ENCODE data around the gene PRR19. TPM values are rescaled to one million over a fixed set of nuclear protein-coding genes. Genes with fewer than 3 reads are reported as not detected.
A peak's percentile ranks its signal among the peaks of the same experiment; 100 is the strongest.

Gene PRR19
- polyA plus RNA-seq, 3 donors = 0.35 to 0.51 (median 0.38) TPM

DNA sequence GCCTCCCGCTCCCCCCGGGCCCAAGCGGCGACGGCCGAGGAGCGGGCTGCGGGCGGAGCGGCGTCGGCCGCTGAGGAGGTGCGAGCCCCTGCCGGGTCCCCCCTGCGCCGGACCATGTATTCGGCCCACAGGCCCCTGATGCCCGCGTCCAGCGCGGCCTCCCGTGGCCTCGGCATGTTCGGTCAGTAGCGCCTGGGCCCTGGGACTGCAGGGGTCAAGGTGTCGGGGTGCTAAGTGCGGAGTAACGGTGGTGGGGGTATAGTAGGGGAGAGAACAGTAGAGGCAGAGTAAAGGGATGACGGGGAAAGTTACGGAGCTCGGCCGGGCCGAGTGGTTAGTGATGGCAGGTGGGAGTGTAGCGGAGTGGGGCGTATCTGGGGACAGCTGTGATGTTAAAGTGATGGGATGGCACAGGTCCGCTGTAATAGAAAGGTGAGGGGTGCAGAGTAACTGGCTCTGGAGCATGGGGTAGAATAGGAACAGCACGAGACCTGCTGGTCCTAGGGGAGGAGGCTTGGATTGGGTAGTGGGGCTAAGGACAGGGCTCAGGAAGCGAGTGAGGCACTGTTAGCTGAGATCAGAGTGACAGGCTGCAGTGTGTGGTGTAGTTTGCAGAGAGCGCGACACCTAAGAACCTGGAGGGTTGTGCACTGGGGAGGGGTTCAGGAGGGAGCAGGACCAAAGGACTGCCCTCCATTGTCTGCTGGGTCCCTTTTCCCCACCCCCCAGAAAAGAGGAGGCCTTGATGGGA, 17.2 kb upstream of the PRR19 start:
- peak overlapping the region; percentile 72 for H3K9ac ChIP-seq (ENCODE audit: insufficient read depth, low read length, poor library complexity, severe bottlenecking)
- intact Hi-C loops (cut with micrococcal nuclease) = loop anchor here (5.0 to 10.0 kb wide), 6 partner anchors 32 to 152 kb away; partner anchors contain the start of genes GSK3A (in 2 of the 2) and POU2F2 (in 2 of the 2)
- peak overlapping the region; percentile 74 to 79 for H3K27ac ChIP-seq (ENCODE audit: low read depth in 1 of 2, low read length in 2 of 2)
- TF ChIP-seq, protein P1, sequence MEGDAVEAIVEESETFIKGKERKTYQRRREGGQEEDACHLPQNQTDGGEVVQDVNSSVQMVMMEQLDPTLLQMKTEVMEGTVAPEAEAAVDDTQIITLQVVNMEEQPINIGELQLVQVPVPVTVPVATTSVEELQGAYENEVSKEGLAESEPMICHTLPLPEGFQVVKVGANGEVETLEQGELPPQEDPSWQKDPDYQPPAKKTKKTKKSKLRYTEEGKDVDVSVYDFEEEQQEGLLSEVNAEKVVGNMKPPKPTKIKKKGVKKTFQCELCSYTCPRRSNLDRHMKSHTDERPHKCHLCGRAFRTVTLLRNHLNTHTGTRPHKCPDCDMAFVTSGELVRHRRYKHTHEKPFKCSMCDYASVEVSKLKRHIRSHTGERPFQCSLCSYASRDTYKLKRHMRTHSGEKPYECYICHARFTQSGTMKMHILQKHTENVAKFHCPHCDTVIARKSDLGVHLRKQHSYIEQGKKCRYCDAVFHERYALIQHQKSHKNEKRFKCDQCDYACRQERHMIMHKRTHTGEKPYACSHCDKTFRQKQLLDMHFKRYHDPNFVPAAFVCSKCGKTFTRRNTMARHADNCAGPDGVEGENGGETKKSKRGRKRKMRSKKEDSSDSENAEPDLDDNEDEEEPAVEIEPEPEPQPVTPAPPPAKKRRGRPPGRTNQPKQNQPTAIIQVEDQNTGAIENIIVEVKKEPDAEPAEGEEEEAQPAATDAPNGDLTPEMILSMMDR (IDR thresholded peaks at IDR 0.05) = no peak
- H2AFZ ChIP-seq (ENCODE audit: insufficient read depth, low read depth, low read length, poor library complexity, severe bottlenecking) = no peak overlapping the region
- H3K4me1 ChIP-seq (ENCODE audit: control insufficient read depth in 1 of 2, insufficient read depth in 2 of 2, low read length in 2 of 2) = peaks cover 56 to 76% of the 10 kb centered on the region in 2 donors
- no peaks in the 10 kb centered on the region for H3K27me3 ChIP-seq (ENCODE audit: control insufficient read depth in 2 of 2, insufficient read depth in 2 of 2, low read length in 2 of 2)
- peak overlapping the region; percentile 90 for H3K4me2 ChIP-seq (replicated peaks; ENCODE audit: extremely low read depth, low read length, poor library complexity, severe bottlenecking)
- WGBS (ENCODE audit: insufficient coverage) = under 1% methylated on average over 39 of the region's 41 CpGs
- peak overlapping the region; percentile 93 to 95 for H3K4me3 Mint-ChIP-seq
- peak overlapping the region; percentile 50 to 88 (median 54) for H3K4me3 ChIP-seq (replicated peaks in 1 of 3; ENCODE audit: low read depth in 2 of 3, low read length in 3 of 3)
- H3K9me3 ChIP-seq (replicated peaks in 1 of 2; ENCODE audit: control insufficient read depth in 1 of 2, insufficient read depth in 1 of 2, low read length in 2 of 2) = no peaks in the 10 kb centered on the region
- H3K4me1 Mint-ChIP-seq = peaks cover 35% of the 10 kb centered on the region
- H3K36me3 Mint-ChIP-seq = peaks cover 24 to 29% of the 10 kb centered on the region in 2 donors
- peak overlapping the region; percentile 88 to 98 (median 91) for H3K27ac Mint-ChIP-seq
- peak in 1 of 3 donors; percentile 22 for DNase-seq
- H3K36me3 ChIP-seq (replicated peaks in 1 of 2; ENCODE audit: control insufficient read depth in 1 of 2, insufficient read depth in 2 of 2, low read length in 2 of 2) = peaks cover 24 to 27% of the 10 kb centered on the region in 2 donors
- H3K9me3 Mint-ChIP-seq = no peaks in the 10 kb centered on the region
- peaks cover 61% of the 10 kb centered on the region for H4K20me1 ChIP-seq (ENCODE audit: insufficient read depth, low read length)
- peaks cover 55% of the 10 kb centered on the region for H3K79me2 ChIP-seq (ENCODE audit: insufficient read depth, low read length)
- H3K27me3 Mint-ChIP-seq (ENCODE audit: low read depth in 3 of 3) = peaks cover 0 to 5% (median 2%) of the 10 kb centered on the region in 3 donors

GRCh38 chr19:42285541-42285941, 16.4 kb upstream of the PRR19 start:
- DNase-seq = peak in 2 of 3 donors; percentile 40 to 65
- peak overlapping the region; percentile 72 for H3K9ac ChIP-seq (ENCODE audit: insufficient read depth, low read length, poor library complexity, severe bottlenecking)
- Mint-ChIP-seq H3K27me3 (ENCODE audit: low read depth in 3 of 3) (peaks cover 0 to 5% (median 2%) of the 10 kb centered on the region in 3 donors), H3K36me3 (peaks cover 29 to 37% of the 10 kb centered on the region in 2 donors), H3K4me3 (peak overlapping the region; percentile 93 to 95), H3K4me1 (peaks cover 35% of the 10 kb centered on the region), H3K9me3 (no peaks in the 10 kb centered on the region), H3K27ac (peak overlapping the region; percentile 88 to 98 (median 93))
- H3K36me3 ChIP-seq (replicated peaks in 1 of 2; ENCODE audit: control insufficient read depth in 1 of 2, insufficient read depth in 2 of 2, low read length in 2 of 2) = peaks cover 32 to 35% of the 10 kb centered on the region in 2 donors
- intact Hi-C loops (cut with micrococcal nuclease) = loop anchor here in 1 of 2 donors (5.0 to 10.0 kb wide), 3 partner anchors 33 to 151 kb away; partner anchors contain the start of gene POU2F2
- peak overlapping the region; percentile 74 to 79 for H3K27ac ChIP-seq (ENCODE audit: low read depth in 1 of 2, low read length in 2 of 2)
- peaks cover 69% of the 10 kb centered on the region for H4K20me1 ChIP-seq (ENCODE audit: insufficient read depth, low read length)
- H2AFZ ChIP-seq (ENCODE audit: insufficient read depth, low read depth, low read length, poor library complexity, severe bottlenecking) = no peak overlapping the region
- peaks cover 55 to 68% of the 10 kb centered on the region in 2 donors for H3K4me1 ChIP-seq (ENCODE audit: control insufficient read depth in 1 of 2, insufficient read depth in 2 of 2, low read length in 2 of 2)
- TF ChIP-seq, protein P1 (IDR thresholded peaks at IDR 0.05) = no peak
- no peaks in the 10 kb centered on the region for H3K27me3 ChIP-seq (ENCODE audit: control insufficient read depth in 2 of 2, insufficient read depth in 2 of 2, low read length in 2 of 2)
- peak overlapping the region; percentile 50 to 88 (median 54) for H3K4me3 ChIP-seq (replicated peaks in 1 of 3; ENCODE audit: low read depth in 2 of 3, low read length in 3 of 3)
- 0% methylated on average over 1 of the region's 5 CpGs for WGBS (ENCODE audit: insufficient coverage)
- H3K4me2 ChIP-seq (replicated peaks; ENCODE audit: extremely low read depth, low read length, poor library complexity, severe bottlenecking) = peak overlapping the region; percentile 90
- H3K79me2 ChIP-seq (ENCODE audit: insufficient read depth, low read length) = peaks cover 47% of the 10 kb centered on the region
- H3K9me3 ChIP-seq (replicated peaks in 1 of 2; ENCODE audit: control insufficient read depth in 1 of 2, insufficient read depth in 1 of 2, low read length in 2 of 2) = no peaks in the 10 kb centered on the region
